Loucy (cell line): ENCODE data around the gene PPIF.

ENCODE experiments used
- H2AFZ ChIP-seq: fragments of 200-600 bp; sonication (generic); 2 replicates; pipeline ENCODE4 v1.6.0; 2016; ENCODE audit warnings: antibody characterized with exemption, mild to moderate bottlenecking, low read length, moderate library complexity
- H3F3A ChIP-seq: fragments of 200-600 bp; 2 replicates; pipeline ENCODE4 v1.6.0; 2016; ENCODE audit warnings: antibody characterized with exemption, low read depth, mild to moderate bottlenecking
- H3K27me3 ChIP-seq: fragments of 200-600 bp; sonication (generic); 2 replicates; pipeline ENCODE4 v1.6.1; 2014; ENCODE audit warnings: low read length, mild to moderate bottlenecking; ENCODE audit not compliant: insufficient read depth, poor library complexity, severe bottlenecking
- H3K36me3 ChIP-seq: fragments of 200-600 bp; sonication (generic); 2 replicates; pipeline ENCODE4 v1.6.1; 2016; ENCODE audit warnings: low read length; ENCODE audit not compliant: insufficient read depth
- H3K4me1 ChIP-seq: fragments of 200-600 bp; sonication (generic); 2 replicates; pipeline ENCODE4 v1.5.1; 2014; ENCODE audit warnings: low read length, mild to moderate bottlenecking; ENCODE audit not compliant: insufficient read depth, poor library complexity, severe bottlenecking
- H3K4me2 ChIP-seq: fragments of 200-600 bp; sonication (generic); 2 replicates; pipeline ENCODE4 v1.6.0; 2014; ENCODE audit warnings: antibody characterized with exemption, low read length, low read depth, mild to moderate bottlenecking; ENCODE audit not compliant: poor library complexity, severe bottlenecking
- H3K4me3 ChIP-seq: fragments of 200-600 bp; sonication (generic); 2 replicates; pipeline ENCODE4 v1.5.1; 2014; ENCODE audit warnings: low read length, mild to moderate bottlenecking, mixed read lengths; ENCODE audit not compliant: poor library complexity, severe bottlenecking
- H3K79me2 ChIP-seq: fragments of 200-600 bp; sonication (generic); 2 replicates; pipeline ENCODE4 v1.6.1; 2014; ENCODE audit warnings: low read length; ENCODE audit not compliant: insufficient read depth
- H3K9ac ChIP-seq: fragments of 200-600 bp; sonication (generic); 2 replicates; pipeline ENCODE4 v1.6.0; 2014; ENCODE audit warnings: mild to moderate bottlenecking, low read depth, low read length, moderate library complexity; ENCODE audit not compliant: poor library complexity, severe bottlenecking
- H3K9me2 ChIP-seq: fragments of 200-600 bp; sonication (generic); replicated peaks from 2 replicates; pipeline ENCODE4 v1.6.1; 2016; ENCODE audit warnings: low read depth, low read length, mixed read lengths
- H3K9me3 ChIP-seq: fragments of 200-600 bp; sonication (generic); 2 replicates; pipeline ENCODE4 v1.6.1; 2014; ENCODE audit warnings: mild to moderate bottlenecking, antibody characterized with exemption, low read length, low read depth; ENCODE audit not compliant: insufficient read depth
- H4K20me1 ChIP-seq: fragments of 200-600 bp; sonication (generic); 2 replicates; pipeline ENCODE4 v1.6.0; 2014; ENCODE audit warnings: antibody characterized with exemption, low read length, mild to moderate bottlenecking; ENCODE audit not compliant: insufficient read depth, poor library complexity, severe bottlenecking
- EZH2phosphoT487 ChIP-seq: fragments of 200-600 bp; IDR thresholded peaks from 2 replicates; pipeline ENCODE4 v1.6.1; 2018; ENCODE audit warnings: antibody characterized with exemption, mild to moderate bottlenecking, moderate library complexity, borderline replicate concordance
- TF ChIP-seq, protein P1 (sequence below): fragments of 200-600 bp; sonication (generic); conservative IDR thresholded peaks from 2 replicates; pipeline ENCODE4 v1.5.1; 2014; ENCODE audit warnings: mild to moderate bottlenecking, antibody characterized with exemption, low read length

Gene PPIF

DNA sequence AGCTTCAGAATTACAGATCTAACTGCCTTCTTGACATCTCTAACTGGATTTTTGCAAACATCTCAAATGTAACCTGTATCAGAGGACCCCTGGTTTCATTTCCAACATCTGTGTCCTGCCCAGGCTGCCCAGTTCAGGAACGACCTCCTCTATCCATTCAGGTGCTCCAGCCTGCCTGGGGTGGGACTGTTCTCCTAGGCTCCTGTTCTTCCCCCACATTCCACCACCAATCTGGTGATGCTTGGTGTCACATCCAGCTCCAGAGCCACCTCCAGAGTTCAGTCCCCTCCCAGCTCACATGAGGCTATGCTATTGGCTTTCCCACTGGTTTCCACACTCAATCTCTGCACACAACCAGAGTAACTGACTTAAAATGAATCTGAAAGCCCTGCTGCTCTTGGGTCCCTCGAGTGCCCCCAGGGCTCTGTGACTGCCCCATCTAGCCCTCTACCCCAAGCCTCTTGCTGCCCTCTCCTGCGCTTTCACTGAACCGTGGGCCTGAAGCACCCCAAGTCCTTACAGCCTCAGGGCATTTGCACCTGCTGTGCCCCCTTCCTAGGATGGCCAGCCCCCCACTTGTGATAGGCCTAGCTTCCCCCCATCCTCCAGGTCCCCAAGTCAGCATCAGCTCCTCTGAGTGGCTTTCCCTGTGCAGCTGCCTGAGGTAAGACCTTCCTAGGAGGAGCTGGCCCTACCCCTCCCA lies 46.1 kb downstream of the PPIF start:
- Histone ChIP-seq H4K20me1 (no peaks in the 10 kb centered on the region), H3K4me3 (no peak overlapping the region), H3K36me3 (no peaks in the 10 kb centered on the region; the same call in 1 of the 2 replicates), H3K9me3 (no peaks in the 10 kb centered on the region), H3K4me1 (no peaks in the 10 kb centered on the region), H3F3A (no peaks in the 10 kb centered on the region), H3K9ac (no peak overlapping the region), H3K9me2 (no peaks in the 10 kb centered on the region), H2AFZ (no peak overlapping the region), H3K4me2 (no peak overlapping the region), H3K27me3 (no peaks in the 10 kb centered on the region), H3K79me2 (no peaks in the 10 kb centered on the region)
- no peak for TF ChIP-seq EZH2phosphoT487
- TF ChIP-seq, protein P1, sequence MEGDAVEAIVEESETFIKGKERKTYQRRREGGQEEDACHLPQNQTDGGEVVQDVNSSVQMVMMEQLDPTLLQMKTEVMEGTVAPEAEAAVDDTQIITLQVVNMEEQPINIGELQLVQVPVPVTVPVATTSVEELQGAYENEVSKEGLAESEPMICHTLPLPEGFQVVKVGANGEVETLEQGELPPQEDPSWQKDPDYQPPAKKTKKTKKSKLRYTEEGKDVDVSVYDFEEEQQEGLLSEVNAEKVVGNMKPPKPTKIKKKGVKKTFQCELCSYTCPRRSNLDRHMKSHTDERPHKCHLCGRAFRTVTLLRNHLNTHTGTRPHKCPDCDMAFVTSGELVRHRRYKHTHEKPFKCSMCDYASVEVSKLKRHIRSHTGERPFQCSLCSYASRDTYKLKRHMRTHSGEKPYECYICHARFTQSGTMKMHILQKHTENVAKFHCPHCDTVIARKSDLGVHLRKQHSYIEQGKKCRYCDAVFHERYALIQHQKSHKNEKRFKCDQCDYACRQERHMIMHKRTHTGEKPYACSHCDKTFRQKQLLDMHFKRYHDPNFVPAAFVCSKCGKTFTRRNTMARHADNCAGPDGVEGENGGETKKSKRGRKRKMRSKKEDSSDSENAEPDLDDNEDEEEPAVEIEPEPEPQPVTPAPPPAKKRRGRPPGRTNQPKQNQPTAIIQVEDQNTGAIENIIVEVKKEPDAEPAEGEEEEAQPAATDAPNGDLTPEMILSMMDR, result no peak

- H3K36me3 ChIP-seq, result no peaks in the 10 kb centered on the region; the same call in 1 of the 2 replicates
- H3K4me1 ChIP-seq, result no peaks in the 10 kb centered on the region
- H3K9ac ChIP-seq, result no peak overlapping the region
- H3K4me3 ChIP-seq, result no peak overlapping the region
- no peaks in the 10 kb centered on the region for H3K79me2 ChIP-seq
- no peaks in the 10 kb centered on the region for H3F3A ChIP-seq
- H3K9me3 ChIP-seq, result no peaks in the 10 kb centered on the region
- H3K9me2 ChIP-seq, result no peaks in the 10 kb centered on the region
- H3K4me2 ChIP-seq, result no peak overlapping the region
- TF ChIP-seq EZH2phosphoT487, result no peak
- TF ChIP-seq, protein P1, result no peak
- no peaks in the 10 kb centered on the region for H3K27me3 ChIP-seq
- H2AFZ ChIP-seq, result no peak overlapping the region
- H4K20me1 ChIP-seq, result no peaks in the 10 kb centered on the region
These were observed 46.8 kb downstream of the PPIF start for GRCh38 chr10:79393924-79394610.

DNA sequence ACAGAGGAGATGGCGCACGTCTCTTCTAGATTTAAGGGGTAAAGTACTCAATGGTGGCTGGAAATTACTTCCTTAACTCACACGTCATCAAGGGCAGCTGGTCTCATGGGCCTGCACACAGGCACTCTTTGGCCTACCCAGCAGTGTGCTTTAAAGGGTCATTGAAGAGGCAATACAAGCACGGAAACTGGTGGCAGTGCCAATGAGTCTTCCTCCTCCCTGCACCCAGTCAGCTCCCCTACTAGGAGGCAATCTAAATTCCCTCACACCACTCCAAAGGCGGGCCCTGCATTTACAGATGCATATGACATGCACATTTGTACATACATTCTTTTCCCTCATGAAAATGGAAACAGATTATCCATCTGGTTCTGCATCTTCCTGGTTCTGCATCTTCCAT lies 47.4 kb downstream of the PPIF start:
- H3F3A ChIP-seq, result no peaks in the 10 kb centered on the region
- no peaks in the 10 kb centered on the region for H3K27me3 ChIP-seq
- TF ChIP-seq EZH2phosphoT487, result no peak
- TF ChIP-seq, protein P1, result no peak
- H4K20me1 ChIP-seq, result no peaks in the 10 kb centered on the region
- no peak overlapping the region for H3K9ac ChIP-seq
- no peak overlapping the region for H3K4me3 ChIP-seq
- H3K4me2 ChIP-seq, result no peak overlapping the region
- no peaks in the 10 kb centered on the region for H3K9me3 ChIP-seq
- no peaks in the 10 kb centered on the region for H3K9me2 ChIP-seq
- no peaks in the 10 kb centered on the region for H3K4me1 ChIP-seq
- H3K36me3 ChIP-seq, result no peaks in the 10 kb centered on the region; the same call in 1 of the 2 replicates
- H2AFZ ChIP-seq, result no peak overlapping the region
- H3K79me2 ChIP-seq, result no peaks in the 10 kb centered on the region
